Middle frontal gyrus (tissue), 1 donor: ENCODE data around the gene RNASEH2B.

Source experiments
- DNase-seq: peaks from one replicate; pipeline ENCODE4 v3.0.0-alpha.2; 2015; ENCODE audit warnings: low spot score; ENCODE audit errors: extremely low spot score

Gene RNASEH2B

DNA sequence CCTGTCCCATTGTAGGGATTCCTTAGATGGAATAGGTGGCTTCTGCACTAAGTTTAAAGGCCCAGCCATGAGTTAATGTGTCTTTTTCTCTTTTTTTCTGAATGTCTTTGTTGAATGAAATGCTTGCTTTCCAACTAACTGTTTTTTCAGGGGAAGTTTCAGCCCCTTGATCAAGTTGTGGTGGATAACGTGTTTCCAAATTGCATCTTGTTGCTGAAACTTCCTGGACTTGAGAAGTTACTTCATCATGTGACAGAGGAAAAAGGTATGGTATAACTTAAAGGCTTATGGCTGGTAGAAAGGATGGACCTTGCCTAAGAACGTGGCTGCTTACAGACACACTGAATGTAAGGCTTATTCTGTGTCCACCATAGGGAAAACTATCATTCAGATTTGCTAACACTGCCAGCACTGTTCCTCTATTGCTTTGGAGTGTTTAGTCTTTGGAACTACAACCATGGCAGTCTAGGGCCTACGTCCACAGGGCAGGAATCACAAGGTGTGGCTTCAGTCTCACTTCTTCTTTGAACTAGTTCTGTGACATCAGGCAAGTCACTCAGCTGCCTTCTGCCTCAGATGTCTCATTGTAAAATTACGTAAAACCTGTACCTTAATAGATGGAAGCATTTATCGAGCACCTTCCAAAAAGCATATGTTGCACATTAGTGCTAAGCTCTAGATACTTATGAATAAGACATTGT, 25.3 kb downstream of the RNASEH2B start:
- no peak for DNase-seq

DNA sequence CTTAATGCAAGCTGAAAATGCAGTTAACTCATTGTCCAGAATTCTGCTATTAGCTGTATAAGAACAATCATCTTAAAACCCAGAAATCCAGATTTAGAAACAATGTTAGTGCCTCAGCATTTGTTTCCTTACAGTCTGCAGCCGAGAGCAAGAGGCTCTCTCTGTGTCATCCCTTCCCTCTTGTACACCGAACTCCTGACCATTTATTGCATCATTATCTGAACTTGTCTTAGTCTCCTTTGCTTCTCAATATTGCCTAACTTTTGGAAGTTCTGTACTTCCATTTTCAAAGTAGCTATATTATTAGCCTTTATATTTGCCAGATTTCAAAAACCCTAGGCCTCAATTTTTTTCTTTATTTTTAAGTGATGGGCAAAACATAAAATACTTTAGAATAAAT, 27.1 kb downstream of the RNASEH2B start:
- no peak for DNase-seq

DNA sequence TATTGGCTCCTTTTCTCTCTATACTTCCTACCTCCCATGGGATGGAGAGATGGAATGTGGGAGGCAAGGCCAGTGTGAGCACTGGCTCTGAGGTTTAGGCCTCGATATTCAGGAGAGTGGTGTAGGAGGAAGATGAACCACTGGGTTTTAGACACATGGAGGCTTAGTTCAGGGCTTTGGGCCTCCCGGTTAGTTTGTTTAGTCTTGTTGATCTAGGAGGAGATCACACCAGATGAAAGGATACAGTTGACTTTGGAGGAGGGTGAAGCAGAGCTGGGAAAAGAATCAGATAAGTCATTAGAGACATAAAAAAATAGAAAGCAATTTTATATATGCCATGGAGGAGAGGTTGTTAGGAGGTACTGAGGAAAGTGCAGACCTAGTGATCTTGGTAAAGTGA, 30.9 kb downstream of the RNASEH2B start:
- no peak for DNase-seq

DNA sequence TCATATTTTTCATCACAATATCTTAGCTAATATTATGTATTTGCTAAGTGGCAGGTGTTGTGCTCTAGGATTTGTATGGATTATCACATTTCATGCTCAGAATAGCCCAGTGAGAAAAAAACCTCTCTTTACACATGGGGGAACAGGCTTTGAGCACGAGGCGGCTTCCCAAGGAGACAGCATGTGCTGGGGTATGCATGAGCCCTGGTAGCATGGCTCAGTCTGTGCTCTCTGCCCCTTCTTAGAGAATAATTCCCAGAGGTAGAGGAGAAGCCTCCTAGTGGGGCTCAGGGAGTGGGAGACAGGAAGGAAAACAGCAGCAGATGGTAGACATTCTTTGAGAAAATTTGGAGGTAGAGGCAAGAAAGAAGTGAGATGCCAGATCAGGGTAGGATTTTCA, 31.6 kb downstream of the RNASEH2B start:
- DNase-seq: no peak

DNA sequence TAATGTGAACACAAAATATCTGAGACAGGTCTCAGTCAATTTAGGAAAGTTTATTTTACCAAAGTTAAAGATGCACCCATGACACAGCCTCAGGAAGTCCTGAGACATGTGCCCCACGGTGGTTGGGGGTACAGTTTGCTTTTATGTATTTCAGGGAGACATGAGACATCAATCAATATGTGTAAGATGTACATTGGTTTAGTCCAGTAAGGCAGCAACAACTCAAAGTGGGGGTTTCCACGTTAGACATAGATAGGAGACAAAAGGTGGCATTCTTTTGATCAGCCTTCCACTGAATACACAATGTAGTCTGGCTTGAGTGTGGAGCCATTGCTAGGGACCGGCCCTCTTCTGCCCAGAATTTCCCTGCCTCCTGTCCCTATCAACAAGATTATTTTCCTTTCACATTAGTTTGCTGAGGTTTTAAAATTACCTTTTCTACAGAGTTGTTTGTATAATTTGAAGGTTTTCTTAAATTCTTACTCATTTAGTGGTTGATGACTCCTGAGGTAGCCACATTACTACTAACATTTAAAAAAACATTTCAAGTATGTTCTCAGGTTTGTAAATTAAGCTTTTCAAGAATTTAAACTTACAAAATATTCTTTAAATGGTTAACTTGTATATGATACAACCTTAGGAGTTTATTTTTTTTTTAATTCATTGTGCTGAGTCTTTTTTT, 33.2 kb downstream of the RNASEH2B start:
- DNase-seq: no peak

DNA sequence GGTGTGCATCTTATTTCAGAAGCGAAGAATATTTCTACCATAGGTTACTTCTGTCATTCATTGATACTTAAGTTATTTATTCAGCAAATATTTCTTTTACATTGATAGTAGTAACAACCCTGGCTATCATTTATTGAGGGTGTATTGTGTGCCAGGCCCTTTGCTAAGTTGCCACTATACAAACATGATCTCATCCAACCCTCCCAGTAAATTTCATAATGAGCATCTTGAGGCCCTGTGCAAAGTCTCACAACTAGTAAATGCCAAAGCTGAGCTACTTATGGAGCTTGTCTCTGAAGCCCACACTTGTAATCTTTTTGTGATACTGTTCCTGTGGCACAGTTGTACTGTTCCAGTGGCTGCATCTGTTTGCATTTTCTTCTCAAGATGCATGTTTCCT, 36.1 kb downstream of the RNASEH2B start:
- no peak for DNase-seq

DNA sequence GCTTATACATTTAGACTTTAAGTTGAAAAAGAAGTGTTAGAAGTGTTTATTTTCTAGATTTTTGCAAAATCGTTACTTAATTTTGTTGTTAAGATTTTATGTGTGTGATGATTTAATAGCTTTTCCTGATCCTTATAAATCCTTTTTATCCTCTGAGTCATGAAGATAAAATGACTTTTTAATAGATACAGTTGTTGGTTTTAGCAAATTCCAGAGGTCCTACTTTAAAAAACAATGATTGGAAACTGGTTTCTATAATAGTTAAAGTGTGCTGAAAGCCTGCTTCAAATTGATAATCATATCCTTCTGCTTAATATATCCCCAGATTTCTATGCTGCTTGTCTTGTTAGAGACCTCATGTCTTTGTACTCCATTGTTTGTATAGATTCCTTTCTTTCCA, 39.0 kb downstream of the RNASEH2B start:
- DNase-seq: no peak

DNA sequence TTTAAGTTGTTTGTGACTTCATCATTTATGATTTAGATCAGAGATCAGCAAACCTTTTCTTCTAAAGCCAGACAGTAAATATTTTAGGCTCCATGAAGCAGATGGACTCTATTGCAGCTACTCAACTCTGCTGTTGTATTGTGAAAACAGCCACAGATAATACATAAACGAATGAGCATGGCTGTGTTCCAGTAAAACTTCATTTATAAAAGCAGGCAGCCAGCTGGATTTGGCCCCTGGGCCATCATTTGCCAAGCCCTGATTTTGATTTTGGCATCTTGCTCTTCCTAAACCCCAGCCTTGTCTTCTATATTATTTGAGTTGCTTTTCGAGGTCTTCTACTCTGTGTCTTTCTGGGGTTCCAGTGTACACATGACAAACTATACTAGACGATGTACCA, 41.3 kb downstream of the RNASEH2B start:
- DNase-seq: no peak

DNA sequence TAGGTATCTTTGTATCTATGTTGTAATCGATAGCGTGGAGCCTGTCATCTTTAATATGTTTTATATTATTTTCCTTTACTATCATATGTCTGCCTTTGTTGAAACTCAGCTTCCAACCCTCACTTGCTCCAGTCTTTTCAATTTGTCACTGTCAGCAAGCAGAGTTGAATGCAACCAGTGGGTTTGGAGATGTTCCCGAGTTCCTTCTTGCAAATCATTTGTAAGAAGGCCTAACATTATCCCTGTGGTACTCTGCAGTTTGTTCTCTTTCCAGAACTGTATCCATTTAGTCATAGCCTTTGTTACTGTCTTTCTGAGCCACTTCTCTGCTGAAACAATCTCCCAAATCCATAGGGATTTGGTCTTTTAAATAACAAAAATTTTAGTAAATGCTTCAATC, 41.8 kb downstream of the RNASEH2B start:
- no peak for DNase-seq

DNA sequence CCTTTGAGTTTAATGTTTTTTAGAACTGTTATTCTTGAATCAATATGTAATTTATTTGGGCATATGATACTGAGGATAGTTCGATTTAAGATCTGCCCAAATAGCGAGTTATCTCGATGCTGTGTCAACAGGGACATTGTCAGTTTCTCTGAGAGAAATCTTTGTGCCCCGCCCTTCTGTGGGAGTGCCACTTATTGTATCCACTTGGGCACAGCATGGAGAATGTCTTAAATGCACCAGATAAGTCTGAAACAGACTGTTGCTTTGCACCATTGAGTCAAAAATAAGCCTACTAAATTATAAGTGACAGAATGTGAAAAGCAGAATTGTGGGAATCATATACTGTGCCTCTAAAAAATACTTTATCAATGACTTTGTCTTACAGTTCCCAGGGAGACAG, 45.6 kb downstream of the RNASEH2B start:
- DNase-seq: no peak

DNA sequence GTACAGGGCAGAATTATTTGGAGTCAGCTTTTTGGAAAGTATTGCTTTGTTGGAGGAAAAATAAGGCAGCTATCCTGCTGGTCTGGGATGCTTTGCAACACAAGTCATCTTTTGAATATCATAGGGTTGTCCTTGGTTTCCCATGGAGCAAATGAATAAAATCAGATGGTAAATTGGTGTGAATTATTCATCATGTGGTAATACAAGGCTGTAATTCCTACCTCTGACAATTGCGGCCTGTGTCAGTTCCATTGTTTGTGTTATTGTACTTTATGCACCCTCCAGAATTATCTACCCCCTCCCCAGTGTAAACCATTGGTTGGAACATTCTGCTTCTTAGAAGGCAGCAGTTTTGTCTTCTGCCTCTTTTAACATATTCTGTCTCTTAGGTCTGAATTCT, 46.2 kb downstream of the RNASEH2B start:
- no peak for DNase-seq

DNA sequence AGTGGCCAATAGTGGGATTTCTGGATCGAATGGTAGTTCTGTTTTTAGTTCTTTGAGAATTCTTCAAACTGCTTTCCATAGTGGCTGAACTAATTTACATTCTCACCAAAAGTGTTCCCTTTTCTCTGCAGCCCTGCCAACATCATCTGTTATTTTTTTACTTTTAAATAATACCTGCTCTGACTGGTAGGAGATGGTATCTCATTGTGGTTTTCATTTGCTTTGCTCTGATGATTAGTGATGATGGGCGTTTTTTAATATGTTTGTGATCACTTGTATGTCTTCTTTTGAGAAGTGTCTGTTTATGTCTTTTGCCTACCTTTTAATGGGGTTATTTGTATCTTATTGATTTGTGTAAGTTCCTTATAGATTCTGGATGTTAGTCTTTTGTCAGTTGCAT, 48.0 kb downstream of the RNASEH2B start:
- DNase-seq: no peak

DNA sequence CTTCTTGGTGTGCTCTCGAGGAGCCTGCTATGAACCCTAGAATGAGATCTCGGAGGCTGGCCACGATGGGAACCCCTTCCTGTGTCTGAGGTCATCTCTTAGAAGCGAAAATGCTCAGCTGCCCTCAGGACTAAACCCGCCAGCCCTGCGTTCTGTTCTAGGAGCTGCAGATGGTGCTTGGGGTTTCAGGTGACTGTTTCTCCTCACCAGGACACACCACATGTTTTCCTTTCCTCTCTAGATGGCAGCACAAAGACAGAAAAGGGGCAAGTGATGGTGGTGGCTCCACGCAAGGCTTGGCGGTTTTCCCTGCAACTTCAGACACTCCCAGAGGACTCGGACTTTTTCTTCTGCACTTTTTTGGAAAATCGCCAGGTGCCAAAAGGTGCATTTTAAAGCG, 60.1 kb downstream of the RNASEH2B start:
- no peak for DNase-seq

DNA sequence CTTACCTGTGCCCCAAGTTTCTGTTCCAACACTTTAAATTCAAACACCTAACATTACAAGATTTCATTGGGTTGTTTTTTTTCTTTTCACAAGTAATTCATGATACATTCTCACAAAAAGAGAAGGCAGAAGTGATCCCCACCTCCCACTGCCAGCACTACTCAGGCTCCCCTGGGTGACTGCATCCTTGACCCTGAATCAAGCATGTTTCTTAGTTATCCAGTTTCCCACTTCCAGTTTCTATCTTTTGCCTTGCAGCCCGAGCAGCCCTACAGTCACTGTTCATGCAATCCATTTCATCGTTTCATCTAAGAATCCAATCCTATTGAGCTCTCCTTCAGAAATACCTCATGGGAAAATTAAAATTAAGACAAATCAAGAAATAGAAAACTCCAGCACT, 61.4 kb downstream of the RNASEH2B start:
- DNase-seq: no peak

DNA sequence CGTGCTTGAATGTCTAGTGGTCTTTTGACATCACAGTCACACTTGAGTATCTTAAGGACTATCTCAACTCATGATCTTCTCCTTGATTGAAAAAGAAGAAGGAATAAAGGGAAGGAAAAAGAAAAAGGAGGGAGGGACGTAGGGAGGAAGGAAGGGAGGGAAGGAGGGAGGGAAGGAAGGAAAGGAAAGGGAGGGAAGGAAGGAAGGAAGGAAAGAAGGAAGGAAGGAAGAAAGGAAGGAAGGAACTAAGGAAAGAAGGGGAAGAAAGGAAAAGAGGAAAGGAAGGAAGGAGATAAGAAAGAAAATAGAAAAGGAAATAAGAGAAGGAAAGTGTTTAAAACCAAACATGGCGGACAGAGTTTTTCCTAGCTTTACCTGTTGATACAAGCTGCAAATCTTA, 64.7 kb downstream of the RNASEH2B start:
- no peak for DNase-seq

DNA sequence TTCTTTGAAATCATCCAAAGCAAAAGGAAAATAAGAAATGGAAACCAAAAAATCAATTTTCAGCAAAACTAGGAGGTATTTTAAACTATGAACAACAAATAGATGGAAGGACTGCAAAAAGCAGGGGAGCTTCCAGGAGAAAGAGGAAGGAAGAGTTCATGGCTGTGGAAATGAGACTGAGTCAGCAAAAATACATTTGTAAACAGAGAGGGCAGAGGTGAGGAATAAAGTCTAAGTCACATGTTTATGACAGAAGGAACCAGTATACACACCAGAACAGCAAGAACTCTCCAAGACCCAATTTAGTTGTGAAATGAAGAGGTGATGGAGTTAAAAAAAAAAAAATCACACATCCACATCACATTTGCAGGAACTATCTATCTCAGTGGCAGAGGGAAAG, 69.6 kb downstream of the RNASEH2B start:
- DNase-seq: no peak

DNA sequence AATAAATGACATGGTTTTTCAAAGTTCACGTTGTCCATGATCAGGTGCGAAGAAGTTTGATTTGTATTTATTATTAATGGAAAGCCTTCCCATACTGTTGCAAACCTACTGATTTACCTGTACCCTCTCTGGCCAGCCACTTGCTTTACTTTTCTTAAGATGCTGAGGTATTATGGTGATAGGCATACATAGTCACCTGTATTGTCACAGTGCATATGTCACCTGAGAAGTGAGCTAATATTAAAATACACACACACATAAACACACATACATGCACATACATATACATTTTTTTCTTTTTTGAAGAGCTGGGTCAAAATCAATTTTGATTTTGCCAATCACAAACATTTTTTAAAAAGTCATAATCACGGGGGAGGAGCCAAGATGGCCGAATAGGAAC, 72.1 kb downstream of the RNASEH2B start:
- DNase-seq: no peak

DNA sequence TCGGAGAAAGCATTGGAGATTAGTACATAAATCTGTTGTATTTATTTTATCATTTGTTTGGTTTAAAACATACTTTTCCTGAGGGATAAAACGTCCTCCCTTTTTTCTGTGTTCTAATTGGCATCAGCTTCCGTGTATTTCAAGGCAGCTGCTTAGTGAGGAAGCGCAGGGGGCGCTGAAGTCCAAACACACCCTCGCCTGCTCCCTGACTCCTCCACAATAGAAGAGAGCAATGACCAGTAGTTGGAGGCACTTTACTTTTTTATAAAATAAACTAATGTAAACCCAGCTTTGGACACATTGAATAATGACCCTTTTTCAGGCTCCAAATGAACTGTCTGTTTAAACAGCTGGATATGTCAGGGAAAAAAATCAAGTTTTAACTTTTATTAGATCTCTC, 79.9 kb downstream of the RNASEH2B start:
- DNase-seq: no peak

DNA sequence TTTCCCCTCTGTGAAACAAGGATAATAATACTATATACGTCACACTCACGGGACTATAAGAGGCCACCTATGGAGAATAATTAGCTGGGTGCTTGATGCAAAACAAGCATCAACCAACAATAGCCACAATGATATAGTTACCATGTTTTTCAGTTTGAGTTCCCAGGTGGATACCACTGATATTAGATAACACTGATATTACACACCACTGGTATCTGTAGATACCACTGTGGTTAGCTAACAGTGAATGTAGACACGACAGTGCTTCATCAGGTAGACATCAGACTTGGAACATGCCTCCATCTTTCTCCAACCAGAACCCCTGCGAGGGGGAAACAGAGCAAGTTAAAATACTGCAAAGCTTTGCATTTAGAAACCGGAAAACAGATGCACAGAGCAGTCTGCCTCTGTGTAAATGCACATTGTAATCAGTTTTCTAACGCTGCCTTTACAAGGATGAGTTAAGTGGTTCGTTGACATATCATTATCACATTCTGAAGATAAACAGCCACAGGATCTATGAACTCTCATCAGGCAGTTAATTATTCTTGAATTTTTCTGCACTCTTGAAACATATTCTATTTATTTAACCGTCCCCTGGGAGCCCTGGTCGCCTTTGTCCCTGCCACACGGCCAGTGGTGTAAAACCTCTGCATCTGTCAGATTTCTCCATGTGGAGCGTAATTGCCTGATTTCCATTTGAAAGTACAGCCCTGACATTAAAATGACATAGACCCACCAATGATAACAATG, 80.7 kb downstream of the RNASEH2B start:
- DNase-seq: no peak

DNA sequence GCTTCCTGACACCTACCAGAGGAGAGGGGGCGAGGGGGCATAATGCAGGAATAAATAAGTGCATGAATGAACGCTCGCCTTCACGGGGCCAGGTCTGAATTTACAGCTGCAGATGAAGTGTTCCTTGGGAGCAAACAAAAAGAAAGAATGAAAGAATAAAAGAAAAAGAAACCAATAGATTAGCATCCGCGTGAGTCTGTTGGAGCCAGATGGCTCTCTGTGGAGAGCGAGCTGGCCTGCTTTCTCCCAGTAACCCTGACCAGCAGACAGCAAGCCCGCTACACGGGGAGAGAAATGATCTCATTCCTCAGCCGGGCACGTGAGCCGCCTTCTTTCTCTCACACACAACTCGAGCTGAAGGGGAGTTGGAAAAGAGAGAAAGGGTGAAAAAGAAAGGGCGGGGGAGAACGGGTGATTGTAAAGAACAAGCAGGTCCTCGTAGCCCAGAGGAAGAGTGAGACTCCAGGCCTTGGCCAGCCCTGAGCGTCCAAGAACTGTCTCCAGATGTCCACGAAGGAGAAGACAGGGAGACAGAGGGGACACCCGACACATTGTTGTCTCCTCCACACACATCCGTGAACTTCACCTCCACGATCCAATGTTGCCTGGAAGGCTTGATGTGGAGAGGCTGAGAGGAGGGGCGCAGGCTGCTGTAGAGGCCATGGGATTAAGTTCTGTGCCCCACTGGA, 81.4 kb downstream of the RNASEH2B start:
- no peak for DNase-seq

DNA sequence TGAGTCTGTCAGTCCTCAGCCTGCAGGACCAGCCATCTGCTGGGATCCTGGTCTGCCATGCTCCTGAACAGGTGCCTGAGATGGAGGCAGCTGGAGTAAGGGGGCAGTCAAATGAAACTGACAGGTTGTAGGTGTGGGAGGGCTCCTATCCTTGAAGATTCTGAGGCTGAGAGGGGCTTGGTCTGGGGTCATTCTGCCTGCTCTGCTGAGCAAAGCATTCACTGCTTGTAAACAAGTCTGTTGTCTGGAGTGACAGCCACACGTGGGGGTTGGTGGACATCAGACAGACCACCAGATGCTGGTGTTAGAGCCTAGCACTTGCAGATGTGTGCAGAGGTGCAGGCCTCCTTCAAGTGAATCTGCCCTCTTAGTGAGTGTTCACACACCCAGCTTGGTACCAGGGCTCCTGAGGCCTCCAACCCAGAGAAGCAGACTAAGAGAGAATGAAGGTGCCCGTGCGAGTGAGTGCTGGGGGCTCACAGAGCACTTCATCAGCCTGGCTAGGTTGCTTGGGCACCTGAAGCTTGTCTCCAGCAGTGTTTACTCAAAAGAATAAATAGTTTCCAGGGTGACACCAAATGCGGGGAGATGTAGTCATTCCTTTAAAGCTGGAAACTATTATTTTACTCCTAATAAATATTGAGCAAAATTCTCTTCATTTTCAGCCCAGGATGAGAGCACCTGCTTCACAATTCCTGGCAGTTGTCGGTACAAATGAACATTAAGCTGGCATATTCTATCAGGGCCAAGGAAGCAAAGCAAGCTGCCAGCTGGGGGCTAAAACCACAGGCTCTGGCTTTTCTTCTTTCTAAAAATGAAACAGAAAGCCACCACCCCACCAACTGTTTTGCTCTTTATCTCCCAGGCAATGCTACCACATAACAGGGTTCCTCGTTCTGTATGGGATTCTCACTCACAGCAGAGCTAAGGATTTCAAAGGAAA, 82.3 kb downstream of the RNASEH2B start:
- DNase-seq: no peak
